ENCODE data around the gene PIK3AP1. TPM values are rescaled to one million over a fixed set of nuclear protein-coding genes. Genes with fewer than 3 reads are reported as not detected.

PIK3AP1 gene
- total and polyA plus RNA-seq, 10 of the 15 experiments (the other 5 are each of a cell fraction or from before 2014, with no cell fraction given): 26.2 to 306 (median 119) TPM

- Histone ChIP-seq H3K9me3 (replicated peaks; ENCODE audit: control insufficient read depth, insufficient read depth, low read length) (no peaks in the 10 kb centered on the region), H3K79me2 (ENCODE audit: control insufficient read depth, insufficient read depth, low read length) (peaks cover 78% of the 10 kb centered on the region), H3K27me3 (replicated peaks in 1 of 2; ENCODE audit: control insufficient read depth in 2 of 2, insufficient read depth in 2 of 2, low read length in 1 of 2) (no peaks in the 10 kb centered on the region), H3K4me3 (peak overlapping the region; percentile 82), H3K27ac (ENCODE audit: control insufficient read depth, insufficient read depth) (peak overlapping the region; percentile 85), H2AFZ (ENCODE audit: control insufficient read depth, low read depth, low read length) (peak overlapping the region; percentile 14; the same call in 1 of the 2 replicates), H3K4me1 (ENCODE audit: control insufficient read depth, insufficient read depth, low read length) (peaks cover 44% of the 10 kb centered on the region), H3K36me3 (ENCODE audit: control insufficient read depth in 2 of 2, insufficient read depth in 2 of 2, low read length in 1 of 2) (no peaks in the 10 kb centered on the region), H4K20me1 (ENCODE audit: control insufficient read depth, insufficient read depth) (no peaks in the 10 kb centered on the region), H3K4me2 (ENCODE audit: control insufficient read depth, insufficient read depth) (peak overlapping the region; percentile 86), H3K9ac (ENCODE audit: control insufficient read depth, insufficient read depth, low read length) (peak overlapping the region; percentile 75)
- peak; percentile 8 for ATAC-seq
- POLR2A ChIA-PET: interaction anchor here (0.7 to 9.2 kb wide), 7 partner anchors 9 to 428 kb away, joined by 3 to 138 read pairs (median 7); no protein-coding TSS in a partner anchor
- TSS peak; percentile 87 for BruUV-seq (replicated peaks)
- CTCF ChIA-PET: interaction anchor here (0.6 to 11.7 kb wide), 6 partner anchors 9 to 407 kb away, joined by 3 to 133 read pairs (median 4); no protein-coding TSS in a partner anchor
- WGBS (ENCODE audit: insufficient coverage, insufficient replicate concordance, low lambda C conversion rate, missing lambda C conversion rate): 4% methylated on average over 3 of the region's 3 CpGs
- intact Hi-C loops (cut with micrococcal nuclease; ENCODE audit: unreplicated experiment) (loop anchor here (2.0 kb wide), 1 partner anchor 48 kb away; no protein-coding TSS in a partner anchor), in situ Hi-C loops (cut with MboI) (no loop called here)
- SMC1A ChIA-PET (ENCODE audit: uncharacterized antibody, unreplicated experiment): interaction anchor here (1.0 to 11.6 kb wide), 13 partner anchors 10 to 59 kb away, joined by 3 to 233 read pairs (median 6); no protein-coding TSS in a partner anchor
- RAD21 ChIA-PET (ENCODE audit: unreplicated experiment): interaction anchor here (0.8 to 11.6 kb wide), 9 partner anchors 8 to 58 kb away, joined by 3 to 176 read pairs (median 4); partner anchors contain the start of gene PIK3AP1
- TF ChIP-seq YY1 (IDR thresholded peaks at IDR 0.05; ENCODE audit: low read depth, low read length) (peak; percentile 73; the same call in 1 of the 2 replicates), RB1 (IDR thresholded peaks at IDR 0.05; ENCODE audit: borderline replicate concordance) (peak; percentile 42; the same call in 1 of the 2 replicates), SREBF2 (IDR thresholded peaks at IDR 0.05; ENCODE audit: low read length) (no peak), POU2F2 (IDR thresholded peaks at IDR 0.05; ENCODE audit: borderline replicate concordance, low read depth, low read length) (0 out of 3 replicates have a peak, but pooled peaks have one; percentile 11), ZNF622 (IDR thresholded peaks at IDR 0.05) (no peak), DPF2 (IDR thresholded peaks at IDR 0.05) (no peak), KLF5 (IDR thresholded peaks at IDR 0.05; ENCODE audit: partially characterized antibody) (no peak), CHD1 (IDR thresholded peaks at IDR 0.05; ENCODE audit: low read depth, low read length) (no peak), ZBTB11 (CRISPR knock-in tag; IDR thresholded peaks at IDR 0.05) (no peak), RELA (IDR thresholded peaks at IDR 0.05; ENCODE audit: borderline replicate concordance, partially characterized antibody) (no peak), PML (IDR thresholded peaks at IDR 0.05; ENCODE audit: low read length) (no peak), ZNF384 (IDR thresholded peaks at IDR 0.05; ENCODE audit: borderline replicate concordance, low read depth, low read length) (no peak), PRDM15 (CRISPR knock-in tag; IDR thresholded peaks at IDR 0.05) (no peak), SRF (IDR thresholded peaks at IDR 0.05; ENCODE audit: low read depth in 2 of 2, low read length in 2 of 2) (no peak)
- DNase-seq (ENCODE audit: low read depth, low spot score): no peak
- FAIRE-seq: no peak
Measured at GRCh38 chr10:96701265-96701664, 19.0 kb downstream of the PIK3AP1 start.

All from GM12878 (cell line).